Measurements from ENCODE around the gene PKN2.

- no peak for TF ChIP-seq YY1 (tag by site-specific recombination; IDR thresholded peaks at IDR 0.05)
- no peak for TF ChIP-seq ZNF404 (tag by site-specific recombination; IDR thresholded peaks at IDR 0.05)
These were observed 56.7 kb downstream of the PKN2 start for GRCh38 chr1:88740784-88741183.

Measured in HEK293 (cell line).